Endothelial cell of umbilical vein (primary cell): Measurements from ENCODE around the gene FMNL1. TPM values are rescaled to one million over a fixed set of nuclear protein-coding genes. Genes with fewer than 3 reads are reported as not detected.

Experiments
- BruUV-seq: library from RNA; stranded (reverse); fragments of 400-500 nt; replicated peaks from 2 replicates; lab custom pipeline; 2021; lab: Mats Ljungman, UMichigan
- CTCF ChIA-PET: fragments of 300-600, 350-600 bp; sonication (Branson Sonifier 250); formaldehyde crosslinking; loops from one replicate; lab custom pipeline; 2021; ENCODE audit warnings: antibody characterized with exemption, inconsistent platforms; lab: Charles Lee
- POLR2A ChIA-PET: fragments of 300-600, 350-600 bp; sonication (Branson Sonifier 250); formaldehyde crosslinking; loops from one replicate; lab custom pipeline; 2021; ENCODE audit warnings: antibody characterized with exemption, inconsistent platforms; lab: Charles Lee
- DNase-seq: peaks from one replicate; pipeline ENCODE4 v3.0.0-alpha.2; 2011; ENCODE audit warnings: low read depth, low spot score
- FAIRE-seq: peaks from 2 replicates; lab custom pipeline; 2011; peaks lifted over from hg19 to GRCh38; lab: Jason Lieb, UNC
- H2AFZ ChIP-seq: 2 replicates; pipeline ENCODE4 v1.6.0; 2012; ENCODE audit warnings: low read depth, low read length, control low read depth, inconsistent platforms
- H3K27ac ChIP-seq: 2 replicates; pipeline ENCODE4 v1.5.1; 2011; ENCODE audit warnings: low read depth, mild to moderate bottlenecking, control low read depth, low read length, moderate library complexity; ENCODE audit not compliant: insufficient read depth
- H3K27me3 ChIP-seq, 2 experiments: 2 replicates each; pipeline versions ENCODE4 v1.6.0 to v1.6.1; 2011; ENCODE audit warnings: low read length in 2 of 2, mixed read lengths in 1 of 2; ENCODE audit not compliant: control insufficient read depth in 2 of 2, insufficient read depth in 2 of 2
- H3K36me3 ChIP-seq, 2 experiments: 2 replicates in 1 of 2; 3 replicates in 1 of 2; pipeline ENCODE4 v1.5.1; 2011; ENCODE audit warnings: low read length in 2 of 2, mild to moderate bottlenecking in 1 of 2, moderate library complexity in 1 of 2; ENCODE audit not compliant: control insufficient read depth in 2 of 2, insufficient read depth in 2 of 2; ENCODE audit errors: extremely low read depth in 1 of 2
- H3K4me1 ChIP-seq: 3 replicates; pipeline ENCODE4 v1.5.1; 2011; ENCODE audit warnings: mild to moderate bottlenecking, low read length; ENCODE audit not compliant: control insufficient read depth, insufficient read depth; ENCODE audit errors: extremely low read depth
- H3K4me2 ChIP-seq: 2 replicates; pipeline ENCODE4 v1.6.1; 2011; ENCODE audit warnings: low read length, control low read depth, mixed read lengths; ENCODE audit not compliant: insufficient read depth
- H3K4me3 ChIP-seq, 3 experiments: fragments of 200-600 bp in 1 of 3; sonication (generic), shearing (Covaris generic) in 1 of 3; replicated peaks in 1 of 3; 2 replicates each; pipeline ENCODE4 v1.5.1; 2011 to 2016; ENCODE audit warnings: control low read depth in 3 of 3, low read length in 3 of 3, mild to moderate bottlenecking in 2 of 3, inconsistent platforms in 1 of 3, low read depth in 1 of 3, moderate library complexity in 1 of 3; ENCODE audit not compliant: insufficient read depth in 1 of 3
- H3K79me2 ChIP-seq: 2 replicates; pipeline ENCODE4 v1.6.0; 2012; ENCODE audit warnings: low read length, inconsistent platforms; ENCODE audit not compliant: control insufficient read depth, insufficient read depth
- H3K9ac ChIP-seq: replicated peaks from 2 replicates; pipeline ENCODE3; 2011; ENCODE audit warnings: low read length, control low read depth; ENCODE audit not compliant: insufficient read depth; ENCODE audit errors: extremely low read depth
- H3K9me1 ChIP-seq: replicated peaks from 3 replicates; pipeline ENCODE4 v1.6.0; 2011; ENCODE audit warnings: mild to moderate bottlenecking, low read length; ENCODE audit not compliant: control insufficient read depth, insufficient read depth; ENCODE audit errors: extremely low read depth
- H3K9me3 ChIP-seq: replicated peaks from 2 replicates; pipeline ENCODE4 v1.5.1; 2012; ENCODE audit warnings: low read length, inconsistent platforms; ENCODE audit not compliant: control insufficient read depth, insufficient read depth
- H4K20me1 ChIP-seq: replicated peaks from 2 replicates; pipeline ENCODE3; 2011; ENCODE audit warnings: mild to moderate bottlenecking, low read length; ENCODE audit not compliant: control insufficient read depth, insufficient read depth; ENCODE audit errors: extremely low read depth
- EZH2 ChIP-seq: IDR thresholded peaks from 2 replicates; pipeline ENCODE4 v1.6.1; 2012; ENCODE audit warnings: borderline replicate concordance, low read depth, mild to moderate bottlenecking, moderate library complexity, low read length, inconsistent platforms; ENCODE audit not compliant: severe bottlenecking
- FOS ChIP-seq: IDR thresholded peaks from 2 replicates; pipeline ENCODE4 v1.6.1; 2011; ENCODE audit warnings: mild to moderate bottlenecking, low read length, moderate library complexity, borderline replicate concordance; ENCODE audit not compliant: insufficient read depth
- GATA2 ChIP-seq: IDR thresholded peaks from 2 replicates; pipeline ENCODE4 v1.7.0; 2011; ENCODE audit warnings: low read depth, mild to moderate bottlenecking, moderate library complexity, mixed read lengths, low read length; ENCODE audit not compliant: insufficient read length, insufficient read depth
- JUN ChIP-seq: IDR thresholded peaks from 2 replicates; pipeline ENCODE4 v1.6.1; 2011; ENCODE audit warnings: borderline replicate concordance, low read depth; ENCODE audit not compliant: insufficient read length, insufficient read depth
- MYC ChIP-seq: IDR thresholded peaks from one replicate; pipeline ENCODE4 v1.6.1; 2011; ENCODE audit warnings: mild to moderate bottlenecking, low read depth, low read length
- POLR2A ChIP-seq: IDR thresholded peaks from 2 replicates; pipeline ENCODE4 v1.6.1; 2012; ENCODE audit warnings: low read depth, mild to moderate bottlenecking, control low read depth, low read length
- POLR2AphosphoS5 ChIP-seq: IDR thresholded peaks from 2 replicates; pipeline ENCODE4 v1.6.1; 2012; ENCODE audit warnings: low read depth, mild to moderate bottlenecking, control low read depth, low read length, moderate library complexity; ENCODE audit not compliant: insufficient read depth
- dilution Hi-C: fragments of 300-500 bp; cut with MboI; formaldehyde crosslinking; loops from one replicate; pipeline ENCODE4 v1.15.0; 2019; ENCODE audit warnings: low sequenced_read_pairs; ENCODE audit not compliant: extremely low pct_ligation_motif_present
- intact Hi-C: fragments of 100-400 bp; cut with micrococcal nuclease; formaldehyde crosslinking; loops from one replicate; pipeline ENCODE4 v1.10.0; 2022
- polyA plus RNA-seq, 4 experiments: library from polyadenylated mRNA; depleted of rRNA in 3 of 4; stranded (reverse) in 3 of 4; unstranded in 1 of 4; fragments of >200 nt; gene quantifications; 2 replicates each; pipeline versions ENCODE4 v1.2.1 to v1.2.3, GENCODE V29; 2011 to 2012; ENCODE audit warnings: missing spikeins in 1 of 4
- total RNA-seq: library from RNA; stranded (reverse); gene quantifications from 2 replicates; pipeline ENCODE4 v1.2.3, GENCODE V29; 2021
- TF ChIP-seq, protein P1 (sequence below): IDR thresholded peaks from 2 replicates; pipeline ENCODE4 v1.6.1; 2011; ENCODE audit not compliant: insufficient read depth, insufficient read length
- TF ChIP-seq, protein P2 (sequence below), 2 donors: IDR thresholded peaks; 1 replicate in 1 of 2; 2 replicates in 1 of 2; pipeline ENCODE4 v1.5.1; 2011; ENCODE audit warnings: low read length in 2 of 2, mild to moderate bottlenecking in 2 of 2, moderate library complexity in 2 of 2, control low read depth in 1 of 2, inconsistent platforms in 1 of 2, low read depth in 1 of 2; ENCODE audit not compliant: insufficient read depth in 1 of 2; ENCODE audit errors: extremely low read depth in 1 of 2

FMNL1 gene
- total and polyA plus RNA-seq, 2 donors (not counting 3 experiments of a cell fraction or from before 2014, with no cell fraction given): 0.95 to 1.6 TPM

DNA sequence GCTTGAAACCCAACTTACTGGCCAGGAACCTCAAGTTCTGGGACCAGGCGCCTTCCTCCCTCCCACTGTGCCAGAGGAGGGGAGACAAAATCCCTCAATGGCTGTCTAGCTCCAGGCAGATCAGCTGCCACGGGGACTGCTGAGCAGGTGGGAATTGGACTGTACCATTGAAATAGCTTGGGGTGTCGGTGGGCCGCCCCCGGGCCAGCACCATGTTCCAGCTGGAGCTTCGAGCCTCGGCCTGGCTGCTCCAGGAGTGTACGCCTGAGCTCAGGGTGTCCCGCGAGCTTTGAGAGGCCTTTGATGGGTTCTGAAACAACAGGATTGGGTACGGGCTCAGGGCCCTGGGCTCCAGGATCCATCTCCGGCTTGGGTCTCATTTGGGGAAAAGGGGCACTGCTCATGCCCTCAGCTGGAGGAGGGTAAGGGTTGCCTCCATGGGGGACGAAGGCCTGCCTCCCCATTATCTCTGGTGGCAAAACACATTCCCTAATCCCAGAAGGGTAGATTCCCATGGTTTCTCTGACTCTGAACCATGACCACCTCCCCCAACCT, 44.8 kb downstream of the FMNL1 start:
- no peaks in the 10 kb centered on the region for H3K79me2 ChIP-seq
- H4K20me1 ChIP-seq: no peaks in the 10 kb centered on the region
- no peak overlapping the region for H3K4me2 ChIP-seq
- no peak overlapping the region for H3K9ac ChIP-seq
- DNase-seq (no peak), FAIRE-seq (no peak)
- no peaks in the 10 kb centered on the region for H3K9me1 ChIP-seq
- H2AFZ ChIP-seq: no peak overlapping the region
- peaks cover 11 to 59% of the 10 kb centered on the region in 2 experiments for H3K36me3 ChIP-seq
- TF ChIP-seq MYC: no peak
- no peak for TF ChIP-seq FOS
- TF ChIP-seq EZH2: no peak
- TF ChIP-seq, protein P1, sequence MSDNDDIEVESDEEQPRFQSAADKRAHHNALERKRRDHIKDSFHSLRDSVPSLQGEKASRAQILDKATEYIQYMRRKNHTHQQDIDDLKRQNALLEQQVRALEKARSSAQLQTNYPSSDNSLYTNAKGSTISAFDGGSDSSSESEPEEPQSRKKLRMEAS: no peak
- no peak for TF ChIP-seq POLR2AphosphoS5
- no peak for TF ChIP-seq JUN
- no peak for TF ChIP-seq GATA2
- TF ChIP-seq POLR2A: no peak
- TF ChIP-seq, protein P2, sequence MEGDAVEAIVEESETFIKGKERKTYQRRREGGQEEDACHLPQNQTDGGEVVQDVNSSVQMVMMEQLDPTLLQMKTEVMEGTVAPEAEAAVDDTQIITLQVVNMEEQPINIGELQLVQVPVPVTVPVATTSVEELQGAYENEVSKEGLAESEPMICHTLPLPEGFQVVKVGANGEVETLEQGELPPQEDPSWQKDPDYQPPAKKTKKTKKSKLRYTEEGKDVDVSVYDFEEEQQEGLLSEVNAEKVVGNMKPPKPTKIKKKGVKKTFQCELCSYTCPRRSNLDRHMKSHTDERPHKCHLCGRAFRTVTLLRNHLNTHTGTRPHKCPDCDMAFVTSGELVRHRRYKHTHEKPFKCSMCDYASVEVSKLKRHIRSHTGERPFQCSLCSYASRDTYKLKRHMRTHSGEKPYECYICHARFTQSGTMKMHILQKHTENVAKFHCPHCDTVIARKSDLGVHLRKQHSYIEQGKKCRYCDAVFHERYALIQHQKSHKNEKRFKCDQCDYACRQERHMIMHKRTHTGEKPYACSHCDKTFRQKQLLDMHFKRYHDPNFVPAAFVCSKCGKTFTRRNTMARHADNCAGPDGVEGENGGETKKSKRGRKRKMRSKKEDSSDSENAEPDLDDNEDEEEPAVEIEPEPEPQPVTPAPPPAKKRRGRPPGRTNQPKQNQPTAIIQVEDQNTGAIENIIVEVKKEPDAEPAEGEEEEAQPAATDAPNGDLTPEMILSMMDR (IDR thresholded peaks at IDR 0.05; ENCODE audit: extremely low read depth in 1 of 2, insufficient read depth in 1 of 2, low read depth in 1 of 2, low read length in 2 of 2): no peak
- H3K27ac ChIP-seq: no peak overlapping the region
- H3K27me3 ChIP-seq: no peaks in the 10 kb centered on the region
- CTCF ChIA-PET: interaction anchor here (0.8 to 3.6 kb wide), 6 partner anchors 10 to 118 kb away, joined by 3 to 15 read pairs (median 4); no protein-coding TSS in a partner anchor
- POLR2A ChIA-PET: no interaction called here
- H3K4me3 ChIP-seq: no peak overlapping the region
- BruUV-seq: no TSS peak
- dilution Hi-C loops: no loop called here
- H3K4me1 ChIP-seq: no peaks in the 10 kb centered on the region
- intact Hi-C loops: no loop called here
- H3K9me3 ChIP-seq: no peaks in the 10 kb centered on the region
